Spleen (tissue), 11 donors: Measurements from ENCODE around the gene DYRK1B. TPM values are rescaled to one million over a fixed set of nuclear protein-coding genes. Genes with fewer than 3 reads are reported as not detected.
"Not testable (repeated sequence)": the region's sequence is repeated elsewhere in the genome, so short reads cannot be mapped to it uniquely, and the experiment has no call there.

Experiments used
- DNase-seq: peaks from one replicate; pipeline ENCODE4 v3.0.0-alpha.2; 2020
- H3K27ac ChIP-seq, 8 donors: fragments of 200-600 bp; sonication (generic) in 7 of 8; 1 replicate in 4 of 8; 2 replicates in 4 of 8; pipeline versions ENCODE4 v1.5.0 to v1.8.0; 2016 to 2021; ENCODE audit warnings: inconsistent platforms in 4 of 8, mild to moderate bottlenecking in 4 of 8, moderate library complexity in 1 of 8
- H3K27me3 ChIP-seq, 7 donors: fragments of 200-600 bp; sonication (generic) in 6 of 7; replicated peaks in 1 of 7; 1 replicate in 4 of 7; 2 replicates in 3 of 7; pipeline versions ENCODE4 v1.5.0 to v1.8.0; 2016 to 2021; ENCODE audit warnings: inconsistent platforms in 3 of 7, mild to moderate bottlenecking in 1 of 7
- H3K36me3 ChIP-seq, 6 donors: fragments of 200-600 bp; sonication (generic) in 5 of 6; 1 replicate in 4 of 6; 2 replicates in 2 of 6; pipeline versions ENCODE4 v1.5.0 to v1.8.0; 2016 to 2021; ENCODE audit warnings: inconsistent platforms in 2 of 6
- H3K4me1 ChIP-seq, 6 donors: fragments of 200-600 bp; sonication (generic) in 5 of 6; 1 replicate in 3 of 6; 2 replicates in 3 of 6; pipeline versions ENCODE4 v1.5.0 to v1.8.0; 2016 to 2021; ENCODE audit warnings: inconsistent platforms in 3 of 6
- H3K4me3 ChIP-seq, 8 donors: fragments of 200-600 bp; sonication (generic) in 7 of 8; 1 replicate in 4 of 8; 2 replicates in 4 of 8; pipeline versions ENCODE4 v1.5.0 to v1.8.0; 2016 to 2021; ENCODE audit warnings: inconsistent platforms in 4 of 8, mild to moderate bottlenecking in 4 of 8, moderate library complexity in 2 of 8
- H3K9me3 ChIP-seq, 8 donors: fragments of 200-600 bp; sonication (generic) in 7 of 8; 1 replicate in 4 of 8; 2 replicates in 4 of 8; pipeline versions ENCODE4 v1.5.0 to v1.8.0; 2016 to 2021; ENCODE audit warnings: inconsistent platforms in 4 of 8
- POLR2A ChIP-seq, 3 donors: fragments of 450-650 bp; IDR thresholded peaks; one replicate each; pipeline ENCODE4 v1.5.1; 2017; ENCODE audit warnings: antibody characterized with exemption in 3 of 3, mild to moderate bottlenecking in 1 of 3
- POLR2AphosphoS5 ChIP-seq, 3 donors: sonication (generic); formaldehyde crosslinking; IDR thresholded peaks; one replicate each; pipeline ENCODE4 v1.5.1; 2017; ENCODE audit warnings: antibody characterized with exemption in 3 of 3
- WGBS, 5 donors: extraction: QIAGEN DNeasy Blood & Tissue Kit in 3 of 5; methylation state at CpG; one replicate each; pipeline versions ENCODE4 v1.1.5 to v1.1.7; 2013 to 2018; 5-methylcytosine and 5-hydroxymethylcytosine counted together
- intact Hi-C: fragments of 100-400 bp; cut with DNase I; formaldehyde crosslinking; loops from one replicate; pipeline ENCODE4 v1.15.0; 2023; ENCODE audit warnings: low total_unique reads
- polyA plus RNA-seq, 3 donors: library from polyadenylated mRNA; stranded (reverse); fragments of 200-250 nt; gene quantifications; one replicate each; pipeline ENCODE4 v1.2.1, GENCODE V29; 2013
- total RNA-seq, 7 donors: library from RNA; depleted of rRNA in 3 of 7; stranded (reverse); fragments of >200 nt in 3 of 7; fragmentation: NEBNext Ultra II Directional in 4 of 7; extraction: Animal tissue kit (Norgen Biotek cat#: 25700) in 4 of 7; gene quantifications; one replicate each; pipeline versions ENCODE4 v1.1.0 to v1.2.1, GENCODE V29; 2016 to 2021
- TF ChIP-seq, protein P1 (sequence below), 11 experiments: fragments of 200-600 bp in 7 of 11; fragments of 450-650 bp in 4 of 11; sonication (generic) in 4 of 11; IDR thresholded peaks in 8 of 11; conservative IDR thresholded peaks in 3 of 11; 1 replicate in 7 of 11; 2 replicates in 4 of 11; pipeline versions ENCODE4 v1.4.0 to v1.8.0; 2016 to 2021; ENCODE audit warnings: antibody characterized with exemption in 11 of 11, inconsistent platforms in 4 of 11, mild to moderate bottlenecking in 1 of 11
- donor health status: healthy with polysubstance abuse.
- donor health status: DM: no; HTN: no; CAD: no; lungs with moderate emphysema.
- donor health status: DM: no; HTN: no; CAD: no.
- donor health status: Bipolar disorder and iron deficiency.
- donor health status: healthy.
- donor health status: DM: no; HTN: no; CAD: no.
- donor health status: DM: yes; HTN: yes; CAD: no.

DYRK1B gene
- total and polyA plus RNA-seq, 10 donors = 11.2 to 32.7 (median 18.5) TPM

GRCh38 chr19:39814595-39814994 is 19.4 kb downstream of the DYRK1B start:
- DNase-seq = no peak
- Histone ChIP-seq H3K27me3 (no peaks in the 10 kb centered on the region), H3K27ac (no peak overlapping the region), H3K9me3 (no peaks in the 10 kb centered on the region), H3K36me3 (peaks cover 0 to 24% (median 0%) of the 10 kb centered on the region in 6 donors), H3K4me3 (no peak overlapping the region), H3K4me1 (peaks cover 0 to 11% (median 5%) of the 10 kb centered on the region in 6 donors)
- intact Hi-C loops = no loop called here
- TF ChIP-seq, protein P1, sequence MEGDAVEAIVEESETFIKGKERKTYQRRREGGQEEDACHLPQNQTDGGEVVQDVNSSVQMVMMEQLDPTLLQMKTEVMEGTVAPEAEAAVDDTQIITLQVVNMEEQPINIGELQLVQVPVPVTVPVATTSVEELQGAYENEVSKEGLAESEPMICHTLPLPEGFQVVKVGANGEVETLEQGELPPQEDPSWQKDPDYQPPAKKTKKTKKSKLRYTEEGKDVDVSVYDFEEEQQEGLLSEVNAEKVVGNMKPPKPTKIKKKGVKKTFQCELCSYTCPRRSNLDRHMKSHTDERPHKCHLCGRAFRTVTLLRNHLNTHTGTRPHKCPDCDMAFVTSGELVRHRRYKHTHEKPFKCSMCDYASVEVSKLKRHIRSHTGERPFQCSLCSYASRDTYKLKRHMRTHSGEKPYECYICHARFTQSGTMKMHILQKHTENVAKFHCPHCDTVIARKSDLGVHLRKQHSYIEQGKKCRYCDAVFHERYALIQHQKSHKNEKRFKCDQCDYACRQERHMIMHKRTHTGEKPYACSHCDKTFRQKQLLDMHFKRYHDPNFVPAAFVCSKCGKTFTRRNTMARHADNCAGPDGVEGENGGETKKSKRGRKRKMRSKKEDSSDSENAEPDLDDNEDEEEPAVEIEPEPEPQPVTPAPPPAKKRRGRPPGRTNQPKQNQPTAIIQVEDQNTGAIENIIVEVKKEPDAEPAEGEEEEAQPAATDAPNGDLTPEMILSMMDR (IDR thresholded peaks at IDR 0.05 in 8 of 11, conservative IDR thresholded peaks at IDR 0.05 in 3 of 11) = no peak
- TF ChIP-seq POLR2A (IDR thresholded peaks at IDR 0.05) = no peak
- TF ChIP-seq POLR2AphosphoS5 (IDR thresholded peaks at IDR 0.05) = no peak
- 84 to 99% (median 92%) methylated on average over 3 of the region's 3 CpGs for WGBS, 5 donors

DNA sequence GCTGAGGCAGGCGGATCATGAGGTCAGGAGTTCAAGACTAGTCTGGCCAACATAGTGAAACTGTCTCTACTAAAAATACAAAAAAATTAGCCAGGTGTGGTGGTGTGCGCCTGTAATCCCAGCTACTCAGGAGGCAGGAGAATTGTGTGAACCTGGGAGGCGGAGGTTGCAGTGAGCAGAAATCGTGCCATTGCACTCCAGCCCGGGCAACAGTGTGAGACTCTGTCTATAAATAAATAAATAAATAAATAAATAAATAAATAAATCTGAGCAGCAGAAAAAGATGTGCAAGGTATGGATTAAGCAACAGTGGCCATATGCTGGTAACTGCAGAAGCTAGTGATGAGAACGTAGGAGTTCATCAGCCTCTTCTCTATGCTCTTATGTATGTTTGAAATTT is 19.9 kb downstream of the DYRK1B start:
- Histone ChIP-seq H3K4me1 (peaks cover 0 to 11% (median 4%) of the 10 kb centered on the region in 6 donors), H3K36me3 (peaks cover 0 to 24% (median 0%) of the 10 kb centered on the region in 6 donors)
- H3K27ac ChIP-seq, DNase-seq, H3K27me3 ChIP-seq, H3K4me3 ChIP-seq, intact Hi-C loops, H3K9me3 ChIP-seq: not testable (repeated sequence)
- WGBS, 5 donors = 88 to 97% (median 95%) methylated on average over 6 of the region's 6 CpGs

- Histone ChIP-seq H3K9me3 (no peaks in the 10 kb centered on the region), H3K27me3 (no peaks in the 10 kb centered on the region), H3K4me1 (peaks cover 0 to 4% (median 0%) of the 10 kb centered on the region in 6 donors), H3K27ac (no peak overlapping the region), H3K36me3 (peaks cover 0 to 24% (median 0%) of the 10 kb centered on the region in 6 donors), H3K4me3 (no peak overlapping the region)
- WGBS, 5 donors = 82 to 94% (median 86%) methylated on average over 9 of the region's 9 CpGs
- TF ChIP-seq, protein P1 (IDR thresholded peaks at IDR 0.05 in 8 of 11, conservative IDR thresholded peaks at IDR 0.05 in 3 of 11) = no peak
- no peak for TF ChIP-seq POLR2A (IDR thresholded peaks at IDR 0.05)
- no peak for TF ChIP-seq POLR2AphosphoS5 (IDR thresholded peaks at IDR 0.05)
- intact Hi-C loops = no loop called here
- DNase-seq = no peak
Measured at GRCh38 chr19:39813264-39813993, 20.5 kb downstream of the DYRK1B start.

DNA sequence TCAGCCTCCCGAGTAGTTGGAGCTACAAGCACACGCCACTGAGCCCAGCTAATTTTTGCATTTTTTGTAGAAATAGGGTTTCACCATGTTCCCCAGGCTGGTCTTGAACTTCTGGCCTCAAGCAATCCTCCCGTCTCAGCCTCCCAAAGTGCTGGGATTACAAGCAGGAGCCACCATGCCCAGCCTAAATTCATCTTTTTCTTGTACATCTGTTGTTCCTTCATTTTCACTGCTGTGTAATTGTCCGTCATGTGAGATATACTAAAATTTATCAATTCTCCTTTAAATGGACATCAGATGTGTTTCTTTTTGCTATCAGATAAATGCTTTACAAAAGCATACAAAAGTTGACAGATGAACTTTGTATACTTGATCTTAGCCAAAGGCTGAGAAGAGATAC is 22.9 kb downstream of the DYRK1B start:
- H3K36me3 ChIP-seq = peaks cover 0 to 7% (median 0%) of the 10 kb centered on the region in 6 donors
- 88 to 92% (median 90%) methylated on average over 4 of the region's 4 CpGs for WGBS, 5 donors
- no peaks in the 10 kb centered on the region for H3K27me3 ChIP-seq
- no peaks in the 10 kb centered on the region for H3K9me3 ChIP-seq
- no peaks in the 10 kb centered on the region for H3K4me1 ChIP-seq
- TF ChIP-seq POLR2A (IDR thresholded peaks at IDR 0.05) (no peak), POLR2AphosphoS5 (IDR thresholded peaks at IDR 0.05) (no peak)
- TF ChIP-seq, protein P1 (IDR thresholded peaks at IDR 0.05 in 8 of 11, conservative IDR thresholded peaks at IDR 0.05 in 3 of 11) = no peak
- DNase-seq = no peak
- H3K4me3 ChIP-seq = no peak overlapping the region
- intact Hi-C loops = no loop called here
- H3K27ac ChIP-seq = no peak overlapping the region
